CD14-positive monocyte (primary cell): Measurements from ENCODE around the gene CAV2. TPM values are rescaled to one million over a fixed set of nuclear protein-coding genes. Genes with fewer than 3 reads are reported as not detected.

Experiments used
- DNase-seq, 3 donors: peaks; one replicate each; pipeline ENCODE4 v3.0.0-alpha.2; 2011 to 2022
- H2AFZ ChIP-seq: 2 replicates; pipeline ENCODE4 v1.6.0; 2012; ENCODE audit warnings: mild to moderate bottlenecking, low read depth, low read length, inconsistent platforms; ENCODE audit not compliant: insufficient read depth, poor library complexity, severe bottlenecking
- H3K27ac ChIP-seq, 2 donors: 1 replicate in 1 of 2; 2 replicates in 1 of 2; pipeline ENCODE4 v1.5.1; 2012 to 2013; ENCODE audit warnings: low read length in 2 of 2, control low read depth in 1 of 2, inconsistent platforms in 1 of 2, low read depth in 1 of 2, mild to moderate bottlenecking in 1 of 2
- H3K27me3 ChIP-seq, 2 donors: one replicate each; pipeline versions ENCODE4 v1.6.0 to v1.6.1; 2011 to 2013; ENCODE audit warnings: low read length in 2 of 2; ENCODE audit not compliant: control insufficient read depth in 2 of 2, insufficient read depth in 2 of 2
- H3K36me3 ChIP-seq, 2 donors: replicated peaks in 1 of 2; 1 replicate in 1 of 2; 2 replicates in 1 of 2; pipeline versions ENCODE4 v1.5.1 to v1.6.1; 2012 to 2013; ENCODE audit warnings: low read length in 2 of 2, control low read depth in 1 of 2, inconsistent platforms in 1 of 2, mild to moderate bottlenecking in 1 of 2; ENCODE audit not compliant: insufficient read depth in 2 of 2, control insufficient read depth in 1 of 2
- H3K4me1 ChIP-seq, 2 donors: 1 replicate in 1 of 2; 2 replicates in 1 of 2; pipeline versions ENCODE4 v1.5.1 to v1.6.1; 2012 to 2013; ENCODE audit warnings: low read length in 2 of 2, control low read depth in 1 of 2, inconsistent platforms in 1 of 2, mild to moderate bottlenecking in 1 of 2, moderate library complexity in 1 of 2; ENCODE audit not compliant: insufficient read depth in 2 of 2, control insufficient read depth in 1 of 2
- H3K4me2 ChIP-seq: replicated peaks from 2 replicates; pipeline ENCODE3; 2012; ENCODE audit warnings: low read length, moderate library complexity, mild to moderate bottlenecking; ENCODE audit not compliant: poor library complexity, severe bottlenecking; ENCODE audit errors: extremely low read depth
- H3K4me3 ChIP-seq, 3 experiments: fragments of 200-600 bp in 1 of 3; sonication (generic) in 1 of 3; replicated peaks in 1 of 3; 1 replicate in 2 of 3; 2 replicates in 1 of 3; pipeline ENCODE4 v1.5.1; 2011 to 2013; ENCODE audit warnings: low read length in 3 of 3, mild to moderate bottlenecking in 3 of 3, control low read depth in 2 of 3, low read depth in 2 of 3, inconsistent platforms in 1 of 3, moderate library complexity in 1 of 3
- H3K79me2 ChIP-seq: 2 replicates; pipeline ENCODE4 v1.6.0; 2012; ENCODE audit warnings: mild to moderate bottlenecking, control low read depth, inconsistent platforms, low read length, moderate library complexity; ENCODE audit not compliant: insufficient read depth
- H3K9ac ChIP-seq: 2 replicates; pipeline ENCODE4 v1.6.0; 2017; ENCODE audit warnings: low read length, mild to moderate bottlenecking; ENCODE audit not compliant: insufficient read depth, poor library complexity, severe bottlenecking
- H3K9me3 ChIP-seq, 2 donors: replicated peaks in 1 of 2; 1 replicate in 1 of 2; 2 replicates in 1 of 2; pipeline versions ENCODE4 v1.5.1 to v1.6.1; 2012 to 2013; ENCODE audit warnings: low read length in 2 of 2, control low read depth in 1 of 2; ENCODE audit not compliant: control insufficient read depth in 1 of 2, insufficient read depth in 1 of 2
- H4K20me1 ChIP-seq: 2 replicates; pipeline ENCODE4 v1.6.0; 2012; ENCODE audit warnings: mild to moderate bottlenecking, low read length, control low read depth, moderate library complexity; ENCODE audit not compliant: insufficient read depth
- H3K27ac Mint-ChIP-seq, 7 donors: one replicate each; pipeline ENCODE4 v1.8.0; 2020; ENCODE audit warnings: mild to moderate bottlenecking in 7 of 7, mixed read lengths in 7 of 7, moderate library complexity in 6 of 7, inconsistent platforms in 2 of 7
- H3K27me3 Mint-ChIP-seq, 3 donors: one replicate each; pipeline ENCODE4 v1.8.0; 2021 to 2022; ENCODE audit warnings: low read depth in 3 of 3, mild to moderate bottlenecking in 3 of 3, mixed read lengths in 3 of 3, moderate library complexity in 3 of 3, inconsistent platforms in 1 of 3
- H3K36me3 Mint-ChIP-seq, 2 donors: one replicate each; pipeline ENCODE4 v1.8.0; 2020; ENCODE audit warnings: mixed read lengths in 2 of 2, inconsistent platforms in 1 of 2, mild to moderate bottlenecking in 1 of 2
- H3K4me1 Mint-ChIP-seq: one replicate; pipeline ENCODE4 v1.8.0; 2020; ENCODE audit warnings: mild to moderate bottlenecking, mixed read lengths
- H3K4me3 Mint-ChIP-seq, 2 donors: one replicate each; pipeline ENCODE4 v1.8.0; 2020; ENCODE audit warnings: mild to moderate bottlenecking in 2 of 2, mixed read lengths in 2 of 2, moderate library complexity in 1 of 2
- H3K9me3 Mint-ChIP-seq, 7 donors: one replicate each; pipeline ENCODE4 v1.8.0; 2020 to 2022; ENCODE audit warnings: mixed read lengths in 7 of 7, mild to moderate bottlenecking in 6 of 7, moderate library complexity in 6 of 7, inconsistent platforms in 2 of 7
- CTCF ChIP-seq: fragments of 200-600 bp; IDR thresholded peaks from one replicate; pipeline ENCODE4 v1.8.0; 2022; ENCODE audit warnings: antibody characterized with exemption, mild to moderate bottlenecking
- WGBS: methylation state at CpG from one replicate; pipeline ENCODE4 v1.1.5; 2013; ENCODE audit warnings: missing lambda C conversion rate; ENCODE audit not compliant: insufficient coverage; 5-methylcytosine and 5-hydroxymethylcytosine counted together
- intact Hi-C, 2 donors: fragments of 100-400 bp; cut with micrococcal nuclease; formaldehyde crosslinking; loops; one replicate each; pipeline versions ENCODE4 v1.15.0 to v1.15.1; 2023
- polyA minus RNA-seq: library from RNA; depleted of rRNA, polyadenylated mRNA; stranded (reverse); fragments of >200 nt; gene quantifications from 2 replicates; pipeline ENCODE4 v1.2.3, GENCODE V29; 2012
- polyA plus RNA-seq, 3 donors: library from polyadenylated mRNA; depleted of rRNA in 1 of 3; unstranded in 2 of 3; stranded (reverse) in 1 of 3; fragments of 300-500 nt in 2 of 3; fragments of >200 nt in 1 of 3; fragmentation: Illumina TruSeq in 2 of 3; gene quantifications; 1 replicate in 2 of 3; 2 replicates in 1 of 3; pipeline ENCODE4 v1.2.3, GENCODE V29; 2012 to 2021
- total RNA-seq, 12 experiments: library from RNA in 1 of 12; stranded (reverse) in 1 of 12; fragments of 120-200 nt in 1 of 12; gene quantifications; one replicate each; pipeline ENCODE4 v1.2.4 and lab custom pipeline; 2013 to 2026; ENCODE audit warnings: mixed read lengths in 6 of 12, inconsistent platforms in 1 of 12

Gene CAV2
- 0.08 TPM for total RNA-seq (2013)
- polyA plus RNA-seq (under 1 TPM in 1 of 3 donors, not detected in 2; 0.19 TPM), polyA minus RNA-seq (0.08 TPM in 1 of 2 replicates, not detected in the other), total RNA-seq (lab: John Stamatoyannopoulos, UW) (0 to 3.2 (median 0.10) reads per million in 11 experiments)

GRCh38 chr7:116499168-116500077 lies at the start of gene CAV2:
CAV2 (plus strand) TSS chr7:116499738; CDS start chr7:116499782, 44 bp downstream.
- DNase-seq = peak in 1 of 3 donors; percentile 14
- peaks cover 0 to 10% of the 10 kb centered on the region in 2 donors for H3K9me3 ChIP-seq
- H3K4me3 ChIP-seq = peak within 1 kb of the TSS; percentile 7 to 69 (median 13)
- no peaks in the 10 kb centered on the region for H3K36me3 ChIP-seq
- H3K27me3 Mint-ChIP-seq = peaks cover 45 to 66% (median 47%) of the 10 kb centered on the region in 3 donors
- peaks cover 42 to 60% of the 10 kb centered on the region in 2 donors for H3K27me3 ChIP-seq
- WGBS = 3% methylated on average over 79 of the region's 86 CpGs
- H4K20me1 ChIP-seq = no peaks in the 10 kb centered on the region
- peaks cover 3 to 14% of the 10 kb centered on the region in 2 donors for H3K36me3 Mint-ChIP-seq
- H3K9me3 Mint-ChIP-seq = peaks cover 0 to 11% (median 3%) of the 10 kb centered on the region in 7 donors
- no peak for TF ChIP-seq CTCF
- H3K27ac Mint-ChIP-seq = no peak within 1 kb of the TSS
- peak within 1 kb of the TSS; percentile 67 for H2AFZ ChIP-seq
- H3K4me1 ChIP-seq = peaks cover 12 to 14% of the 10 kb centered on the region in 2 donors
- H3K27ac ChIP-seq = no peak within 1 kb of the TSS
- peaks cover 9% of the 10 kb centered on the region for H3K4me1 Mint-ChIP-seq
- H3K79me2 ChIP-seq = no peaks in the 10 kb centered on the region
- peak within 1 kb of the TSS; percentile 12 for H3K9ac ChIP-seq
- H3K4me3 Mint-ChIP-seq = peak within 1 kb of the TSS; percentile 72 to 87
- intact Hi-C loops = no loop called here
- H3K4me2 ChIP-seq = peak within 1 kb of the TSS; percentile 80

- H3K27me3 Mint-ChIP-seq = peaks cover 0 to 2% (median 0%) of the 10 kb centered on the region in 3 donors
- no peak overlapping the region for H3K27ac Mint-ChIP-seq
- TF ChIP-seq CTCF = no peak
- H3K79me2 ChIP-seq = no peaks in the 10 kb centered on the region
- no peak overlapping the region for H3K4me3 ChIP-seq
- DNase-seq = no peak
- H3K27me3 ChIP-seq = no peaks in the 10 kb centered on the region
- no peaks in the 10 kb centered on the region for H3K4me1 ChIP-seq
- no peaks in the 10 kb centered on the region for H3K4me1 Mint-ChIP-seq
- H3K4me2 ChIP-seq = no peak overlapping the region
- intact Hi-C loops = no loop called here
- H3K27ac ChIP-seq = no peak overlapping the region
- H3K4me3 Mint-ChIP-seq = no peak overlapping the region
- H4K20me1 ChIP-seq = no peaks in the 10 kb centered on the region
- no peaks in the 10 kb centered on the region for H3K9me3 Mint-ChIP-seq
- H3K9me3 ChIP-seq = no peaks in the 10 kb centered on the region
- H3K9ac ChIP-seq = no peak overlapping the region
- H2AFZ ChIP-seq = no peak overlapping the region
- H3K36me3 Mint-ChIP-seq = no peaks in the 10 kb centered on the region
- WGBS = 80% methylated on average over 1 of the region's 4 CpGs
- no peaks in the 10 kb centered on the region for H3K36me3 ChIP-seq
Observed at GRCh38 chr7:116449950-116450349, 49.6 kb upstream of the CAV2 start.
